HG02623 (cell line): Measurements from ENCODE around the gene FOSL2.

ENCODE experiments used
- ATAC-seq: cut with Tn5 transposase; IDR thresholded peaks from one replicate; pipeline ENCODE4 v1.9.1; 2021; ENCODE audit warnings: moderate library complexity; ENCODE audit not compliant: unreplicated experiment

Gene FOSL2

GRCh38 chr2:28356095-28356911 is 36.4 kb upstream of the FOSL2 start:
- ATAC-seq: no peak

DNA sequence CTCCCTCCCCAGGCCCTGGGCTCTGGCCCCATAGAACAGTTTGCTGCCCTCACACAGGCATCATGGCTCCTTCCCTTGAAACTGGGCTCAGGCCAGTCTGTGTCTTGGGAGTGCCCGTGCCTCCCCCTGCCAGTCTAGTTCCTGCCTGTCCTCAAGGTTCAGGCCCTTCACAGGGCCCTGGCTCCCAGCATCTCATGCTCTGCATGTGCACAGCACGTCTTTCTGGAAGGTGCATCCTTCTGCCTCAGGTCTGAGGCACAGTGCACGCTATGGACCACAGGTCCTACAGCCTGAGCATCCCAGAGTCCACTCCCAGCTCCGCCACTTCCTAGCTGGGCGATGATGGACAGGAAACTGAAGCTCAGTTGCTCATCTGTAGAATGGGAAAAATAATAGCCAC is 35.6 kb upstream of the FOSL2 start:
- ATAC-seq: no peak

- ATAC-seq: no peak
Measured at GRCh38 chr2:28357948-28358667, 34.5 kb upstream of the FOSL2 start.

DNA sequence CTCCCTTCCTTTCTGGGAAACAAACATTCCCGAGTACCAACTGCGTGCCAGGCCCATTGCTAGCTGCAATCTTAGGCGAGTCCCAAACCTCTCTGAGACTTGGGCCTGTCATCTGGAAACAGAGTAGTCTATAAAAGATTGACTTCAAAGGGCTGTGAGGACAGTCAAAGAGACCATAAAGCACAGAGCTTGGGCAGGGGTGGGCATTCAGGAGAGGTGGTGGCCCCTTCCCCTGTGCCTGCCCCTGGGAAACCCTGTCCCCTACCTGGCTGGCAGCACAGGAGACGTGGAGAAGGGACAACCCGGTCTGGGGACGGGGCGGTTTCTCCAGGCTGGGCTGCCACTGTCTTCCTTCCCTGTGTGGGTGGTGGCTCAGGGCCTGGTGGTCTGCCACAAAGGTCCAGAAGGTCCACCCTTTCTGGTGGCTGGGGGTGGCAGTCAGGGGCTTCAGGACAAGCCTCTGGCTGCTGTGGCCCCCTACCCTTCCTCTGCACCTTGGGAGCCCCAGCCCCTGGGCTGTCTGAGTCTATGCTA is 33.9 kb upstream of the FOSL2 start:
- ATAC-seq: no peak

- peak; percentile 65 for ATAC-seq
Measured at GRCh38 chr2:28359222-28360057, 33.2 kb upstream of the FOSL2 start.

DNA sequence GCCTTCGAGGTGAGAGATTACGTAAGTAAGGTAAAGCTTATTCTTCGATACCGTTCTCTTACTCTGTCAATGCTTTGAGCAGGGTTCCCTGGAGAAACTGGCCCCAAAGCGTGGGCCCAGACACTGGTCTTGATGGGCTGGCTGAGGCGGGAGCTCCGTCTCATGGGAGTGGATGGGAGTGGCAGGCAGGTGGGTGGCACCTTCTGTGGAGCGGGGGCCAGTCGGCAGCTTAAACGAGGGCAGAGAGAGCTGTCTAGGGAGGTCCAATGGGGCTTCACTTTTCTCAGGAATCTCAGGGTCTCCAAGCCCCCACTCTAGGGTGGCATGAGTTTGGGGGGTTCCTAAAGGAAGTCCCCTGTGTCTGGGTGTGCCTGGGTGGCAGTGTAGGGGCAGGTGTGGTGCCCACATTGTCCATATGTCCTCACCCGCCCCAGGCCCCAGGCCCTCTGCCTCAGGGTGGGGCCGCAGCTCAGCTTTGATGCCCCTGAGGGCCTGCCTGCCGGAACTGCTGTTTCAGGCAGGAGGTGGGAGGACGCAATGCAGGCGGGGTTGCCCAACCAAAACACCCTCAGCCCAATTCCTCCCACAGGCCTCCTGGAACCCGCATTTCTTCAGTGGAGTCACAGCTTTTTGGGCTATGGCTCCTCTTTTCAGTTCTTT is 32.5 kb upstream of the FOSL2 start:
- ATAC-seq: no peak

- ATAC-seq: no peak
Measured at GRCh38 chr2:28360718-28361293, 31.9 kb upstream of the FOSL2 start.

GRCh38 chr2:28361991-28362710 is 30.5 kb upstream of the FOSL2 start:
- ATAC-seq: no peak

GRCh38 chr2:28362991-28363521 is 29.6 kb upstream of the FOSL2 start:
- no peak for ATAC-seq

DNA sequence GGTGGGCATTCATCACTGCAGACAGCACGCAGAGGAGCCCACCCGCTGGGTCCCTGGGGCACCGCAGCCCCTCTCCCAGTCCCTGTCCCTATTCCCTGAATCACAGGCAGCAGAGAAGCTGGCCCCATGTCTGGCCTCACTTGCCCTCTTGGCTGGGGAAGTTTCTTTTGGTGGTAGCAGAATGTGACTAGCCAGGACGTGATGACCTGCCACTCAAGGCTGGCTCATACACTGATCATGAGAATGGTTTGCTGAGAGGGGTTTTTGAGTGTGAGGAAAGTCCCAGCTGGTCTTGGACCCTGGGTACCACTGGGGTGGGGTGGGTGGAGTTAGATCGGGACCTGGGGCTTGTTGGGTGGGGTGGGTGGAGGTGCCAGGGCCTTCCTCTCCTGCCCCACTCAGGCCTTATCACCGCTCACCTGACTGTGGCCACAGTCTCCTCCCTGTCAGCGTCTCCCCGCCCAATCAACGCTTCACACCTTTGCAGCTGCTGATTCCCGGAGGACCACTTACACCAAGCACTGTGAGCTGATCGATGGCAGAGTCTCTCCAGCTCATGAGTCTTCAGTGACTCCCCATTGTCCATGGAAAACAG is 28.9 kb upstream of the FOSL2 start:
- ATAC-seq: no peak

GRCh38 chr2:28364610-28365009 is 28.0 kb upstream of the FOSL2 start:
- ATAC-seq: no peak

GRCh38 chr2:28365158-28365557 is 27.5 kb upstream of the FOSL2 start:
- no peak for ATAC-seq

DNA sequence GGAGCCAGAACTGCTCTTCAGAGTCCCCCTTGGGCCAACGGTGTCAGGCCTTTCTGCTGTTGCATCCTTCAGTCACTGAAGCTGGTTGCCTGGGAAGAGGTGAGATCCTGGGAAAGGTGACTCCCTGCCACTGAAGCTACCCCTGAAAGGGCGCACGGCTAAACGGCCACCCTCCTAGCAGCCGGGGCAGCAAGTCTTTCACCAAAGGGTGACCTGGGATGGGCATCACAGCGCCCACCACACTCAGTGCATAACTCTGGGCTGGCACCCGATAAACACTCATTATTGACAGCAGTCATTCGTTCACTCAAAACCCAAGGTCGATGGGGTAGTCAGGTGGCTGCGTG is 26.5 kb upstream of the FOSL2 start:
- no peak for ATAC-seq

GRCh38 chr2:28366496-28367282 is 26.0 kb upstream of the FOSL2 start:
- no peak for ATAC-seq

GRCh38 chr2:28367667-28368356 is 24.8 kb upstream of the FOSL2 start:
- no peak for ATAC-seq

- ATAC-seq: no peak
Measured at GRCh38 chr2:28368357-28368798, 24.3 kb upstream of the FOSL2 start.

GRCh38 chr2:28369358-28369757 is 23.3 kb upstream of the FOSL2 start:
- no peak for ATAC-seq

DNA sequence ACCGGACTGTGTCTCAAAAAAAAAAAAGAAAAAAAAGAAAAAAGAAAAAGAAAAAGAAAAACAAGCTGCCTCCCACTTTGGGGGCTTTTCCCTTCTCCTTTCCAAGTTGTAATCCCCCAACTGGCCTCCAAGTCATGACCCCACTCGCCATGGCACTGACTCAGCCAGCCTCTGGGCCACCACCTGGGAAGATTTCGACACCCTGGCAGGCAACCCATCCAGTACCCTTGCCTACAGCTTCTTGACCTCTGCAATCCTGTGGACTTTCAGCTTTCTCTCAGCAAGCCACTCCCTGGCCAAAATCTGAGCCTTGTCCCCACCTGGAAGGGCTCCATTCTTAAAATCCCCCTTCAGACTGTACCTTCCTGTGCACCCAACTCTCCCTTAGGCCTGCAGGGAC is 22.3 kb upstream of the FOSL2 start:
- ATAC-seq: no peak
